Stimulated activated CD8-positive, alpha-beta memory T cell treated with anti-CD3 and anti-CD28 coated beads, Interleukin-7, amount 100 ng/mL, for 1 hour (primary cell): ENCODE measurements around the gene ACER3.
A peak's percentile ranks its signal among the peaks of the same experiment; 100 is the strongest.
"Not testable (repeated sequence)": the region's sequence is repeated elsewhere in the genome, so short reads cannot be mapped to it uniquely, and the experiment has no call there.

Experiments used
- DNase-seq, 2 donors: peaks; one replicate each; pipeline ENCODE4 v3.0.0-alpha.2; 2020; ENCODE audit warnings: low read depth in 2 of 2

Gene ACER3

GRCh38 chr11:76860539-76861475 is at the start of gene ACER3:
Gene ACER3 (plus strand): TSS chr11:76860918. CDS start chr11:76860977, 59 bp downstream.
- peak; percentile 50 to 62 for DNase-seq

DNA sequence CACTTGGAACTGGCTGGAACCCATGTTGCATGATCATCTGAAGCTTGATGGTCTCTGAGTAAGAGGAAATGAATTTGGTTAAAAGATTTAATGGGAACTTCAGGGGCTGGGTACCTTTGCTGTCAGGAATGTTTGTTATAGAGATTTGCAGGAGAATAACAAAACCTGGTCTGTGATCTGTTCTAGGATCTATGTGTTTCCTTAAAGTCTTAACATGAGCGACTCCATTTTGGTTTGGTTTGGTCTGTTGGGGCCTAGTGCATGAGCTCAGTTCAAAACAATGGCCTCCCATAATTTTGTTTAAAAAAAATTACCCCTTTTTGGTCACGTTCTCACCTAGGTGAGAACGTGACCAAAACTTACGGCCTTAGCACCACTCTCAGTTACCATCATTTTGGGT is 49.5 kb upstream of the ACER3 start:
- no peak for DNase-seq

DNA sequence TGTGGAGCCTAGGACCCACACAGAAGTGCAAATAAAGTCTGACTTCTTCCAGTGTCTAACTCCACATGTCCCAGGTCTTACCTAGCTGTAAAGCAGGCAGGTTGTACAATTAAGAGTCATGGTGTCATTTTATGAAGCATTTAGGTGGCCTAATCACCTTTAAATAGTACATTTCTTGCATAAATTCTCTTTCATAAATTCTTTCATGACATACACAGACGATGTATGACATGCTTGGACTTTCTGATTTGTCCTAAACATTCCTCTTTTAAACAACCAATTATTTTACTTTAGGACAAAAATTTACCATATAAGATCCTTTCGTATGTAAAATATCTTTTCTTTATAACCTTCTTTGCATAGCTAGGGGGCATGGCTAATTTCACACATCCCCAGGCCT is 46.3 kb upstream of the ACER3 start:
- DNase-seq: no peak

- not testable (repeated sequence) for DNase-seq
Observed at GRCh38 chr11:76815678-76816077, 45.0 kb upstream of the ACER3 start.

GRCh38 chr11:76820184-76820566 is 40.5 kb upstream of the ACER3 start:
- no peak for DNase-seq

GRCh38 chr11:76821396-76821795 is 39.3 kb upstream of the ACER3 start:
- DNase-seq: not testable (repeated sequence)

- no peak for DNase-seq
Observed at GRCh38 chr11:76822406-76822805, 38.3 kb upstream of the ACER3 start.

GRCh38 chr11:76823481-76824028 is 37.2 kb upstream of the ACER3 start:
- no peak for DNase-seq

DNA sequence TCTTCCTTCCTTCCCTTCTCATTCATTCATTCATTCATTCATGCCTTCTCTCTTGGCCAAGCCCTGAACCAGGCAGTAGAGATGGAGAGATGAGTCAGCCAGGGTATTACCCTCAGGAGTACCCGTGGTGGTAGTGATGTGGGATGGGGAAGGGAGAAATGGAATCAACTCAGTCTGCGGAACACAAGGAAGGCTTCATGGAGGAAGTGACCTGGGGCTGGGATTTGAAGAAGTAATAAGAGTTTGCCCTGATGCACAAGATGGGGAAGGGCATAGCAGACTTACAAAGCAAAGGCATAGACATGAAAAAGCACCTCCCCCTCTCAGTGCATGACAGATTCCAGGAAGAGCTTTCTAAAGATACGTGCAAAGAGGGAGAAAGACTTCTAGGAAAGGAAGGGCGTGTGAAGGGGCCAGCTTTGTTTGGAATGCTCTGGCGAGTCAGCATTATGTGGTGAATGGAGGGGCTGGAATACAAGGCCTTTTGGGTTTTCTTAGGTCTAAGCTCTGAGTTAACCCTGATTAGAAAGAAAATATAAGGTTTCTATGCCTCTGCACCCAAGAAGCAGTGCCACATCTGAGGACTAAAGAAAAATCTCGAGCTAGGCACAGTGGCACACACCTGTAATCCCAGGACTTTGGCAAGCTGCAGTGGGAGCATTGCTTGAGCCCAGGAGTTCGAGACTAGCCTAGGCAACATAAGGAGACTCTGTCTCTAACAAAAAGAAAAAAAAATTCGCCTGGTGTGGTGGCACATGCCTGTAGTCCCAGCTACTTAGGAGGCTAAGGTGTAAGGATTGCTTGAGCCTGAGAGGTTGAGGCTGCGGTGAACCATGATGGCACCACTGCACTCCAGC is 36.4 kb upstream of the ACER3 start:
- no peak for DNase-seq

GRCh38 chr11:76824980-76825725 is 35.6 kb upstream of the ACER3 start:
- DNase-seq: no peak

- DNase-seq: no peak
Observed at GRCh38 chr11:76825726-76826396, 34.9 kb upstream of the ACER3 start.

- DNase-seq: not testable (repeated sequence)
Observed at GRCh38 chr11:76826508-76826907, 34.2 kb upstream of the ACER3 start.

DNA sequence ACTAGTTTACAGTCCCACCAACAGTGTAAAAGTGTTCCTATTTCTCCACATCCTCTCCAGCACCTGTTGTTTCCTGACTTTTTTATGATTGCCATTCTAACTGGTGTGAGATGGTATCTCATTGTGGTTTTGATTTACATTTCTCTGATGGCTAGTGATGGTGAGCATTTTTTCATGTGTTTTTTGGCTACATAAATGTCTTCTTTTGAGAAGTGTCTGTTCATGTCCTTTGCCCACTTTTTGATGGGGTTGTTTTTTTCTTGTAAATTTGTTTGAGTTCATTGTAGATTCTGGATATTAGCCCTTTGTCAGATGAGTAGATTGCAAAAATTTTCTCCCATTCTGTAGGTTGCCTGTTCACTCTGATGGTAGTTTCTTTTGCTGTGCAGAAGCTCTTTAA is 33.7 kb upstream of the ACER3 start:
- not testable (repeated sequence) for DNase-seq

DNA sequence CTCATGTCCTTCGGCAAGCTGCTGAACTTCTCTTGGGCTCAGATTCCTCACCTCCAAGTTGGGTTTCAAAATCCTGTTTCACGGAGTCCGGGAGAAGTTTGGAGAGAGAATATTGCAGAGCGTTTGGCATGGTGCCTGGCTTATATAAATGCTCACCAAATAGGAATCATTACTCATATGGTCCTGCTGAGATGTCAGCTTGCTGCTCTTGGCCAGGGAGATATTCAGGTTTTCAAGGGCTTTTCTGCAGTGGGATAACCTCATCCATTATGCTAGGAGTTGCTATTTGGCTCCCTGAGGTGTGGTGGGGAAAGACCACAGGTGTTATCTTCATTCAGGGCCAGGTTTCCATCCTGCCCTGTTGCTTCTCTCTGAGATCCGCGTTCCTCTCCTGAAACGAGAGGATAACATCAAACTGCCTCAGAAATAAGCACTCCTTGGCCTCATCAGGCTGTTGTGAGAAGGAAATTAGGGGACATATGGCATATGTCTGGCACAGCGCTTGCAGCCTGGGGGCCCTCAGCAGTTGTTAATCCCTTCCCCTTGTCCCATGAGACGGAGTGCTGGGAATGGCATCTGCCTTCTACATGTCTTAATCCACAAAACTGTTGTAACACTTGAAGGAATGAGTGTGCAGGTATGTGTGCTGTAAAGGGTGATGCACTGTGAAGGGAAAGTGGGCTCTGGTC is 29.9 kb upstream of the ACER3 start:
- DNase-seq: no peak

- DNase-seq: no peak
Observed at GRCh38 chr11:76831686-76832310, 28.9 kb upstream of the ACER3 start.

- DNase-seq: no peak
Observed at GRCh38 chr11:76832361-76832760, 28.4 kb upstream of the ACER3 start.

DNA sequence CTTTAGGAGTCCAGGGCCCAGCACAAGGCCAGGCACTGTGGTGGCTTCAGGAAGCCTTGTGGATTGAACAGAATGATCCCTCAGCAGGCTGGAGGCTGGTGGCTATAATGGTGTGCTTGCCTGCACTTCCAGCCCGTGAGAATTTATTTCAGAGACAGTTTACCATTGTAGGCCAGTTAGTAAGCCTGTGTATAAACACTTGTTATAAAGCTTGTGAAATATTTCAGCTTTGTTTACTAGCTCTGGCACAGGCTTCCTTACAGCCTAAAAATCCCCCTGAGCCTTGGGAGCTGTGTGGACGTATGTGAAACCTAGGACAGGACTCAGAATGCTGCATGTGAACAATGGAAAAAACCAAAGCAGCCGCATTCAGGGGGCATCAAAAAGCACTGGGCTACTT is 26.6 kb upstream of the ACER3 start:
- no peak for DNase-seq

DNA sequence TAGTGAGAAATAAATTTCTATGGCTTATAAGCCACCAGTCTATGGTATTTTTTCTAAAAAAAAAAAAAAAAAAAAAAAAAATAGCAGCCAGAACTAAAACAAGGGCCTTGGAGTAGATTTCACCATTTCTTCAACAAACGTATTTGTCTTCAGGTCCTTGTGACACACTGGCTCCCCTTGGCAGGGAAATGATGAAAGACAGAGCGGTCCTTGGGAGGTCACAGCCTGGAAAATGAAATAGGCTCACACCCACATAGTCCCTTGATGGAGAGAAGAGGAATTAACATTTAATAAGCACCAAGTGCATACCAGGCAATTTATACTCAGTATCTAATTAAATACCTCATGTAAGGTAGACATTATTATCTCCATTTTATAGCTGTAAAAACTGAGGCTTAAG is 25.7 kb upstream of the ACER3 start:
- DNase-seq: no peak

GRCh38 chr11:76835928-76836612 is 24.6 kb upstream of the ACER3 start:
- no peak for DNase-seq
